Calu3 (cell line): ENCODE measurements around the gene KIF5A. TPM values are rescaled to one million over a fixed set of nuclear protein-coding genes. Genes with fewer than 3 reads are reported as not detected.

Experiments used
- BruUV-seq: library from RNA; stranded (reverse); fragments of 400-500 nt; replicated peaks from 2 replicates; lab custom pipeline; 2021; lab: Mats Ljungman, UMichigan
- CTCF ChIA-PET: fragments of 300-600 bp; sonication (Branson Sonifier 250); formaldehyde crosslinking; loops from one replicate; lab custom pipeline; 2022; ENCODE audit warnings: antibody characterized with exemption; lab: Charles Lee
- DNase-seq: peaks from one replicate; pipeline ENCODE4 v3.0.0; 2022
- H3K27ac Mint-ChIP-seq: one replicate; pipeline ENCODE4 v1.8.0; 2022; ENCODE audit warnings: mixed read lengths; ENCODE audit not compliant: unreplicated experiment
- H3K27me3 Mint-ChIP-seq: one replicate; pipeline ENCODE4 v1.8.0; 2022; ENCODE audit warnings: mixed read lengths; ENCODE audit not compliant: unreplicated experiment
- H3K36me3 Mint-ChIP-seq: one replicate; pipeline ENCODE4 v1.8.0; 2022; ENCODE audit warnings: mild to moderate bottlenecking, moderate library complexity, mixed read lengths; ENCODE audit not compliant: insufficient read depth, unreplicated experiment
- H3K4me1 Mint-ChIP-seq: one replicate; pipeline ENCODE4 v1.8.0; 2022; ENCODE audit warnings: mild to moderate bottlenecking, low read depth, mixed read lengths; ENCODE audit not compliant: unreplicated experiment
- H3K4me3 Mint-ChIP-seq: one replicate; pipeline ENCODE4 v1.8.0; 2022; ENCODE audit warnings: mild to moderate bottlenecking, low read depth, moderate library complexity, mixed read lengths; ENCODE audit not compliant: unreplicated experiment
- H3K9me3 Mint-ChIP-seq: one replicate; pipeline ENCODE4 v1.8.0; 2022; ENCODE audit warnings: low read depth, mixed read lengths; ENCODE audit not compliant: unreplicated experiment
- intact Hi-C: fragments of 100-400 bp; cut with micrococcal nuclease; formaldehyde crosslinking; loops from one replicate; pipeline ENCODE4 v1.10.0; 2022; ENCODE audit not compliant: unreplicated experiment
- total RNA-seq: library from RNA; stranded (reverse); gene quantifications from 2 replicates; pipeline ENCODE4 v1.2.3, GENCODE V29; 2022
- TF ChIP-seq, protein P1 (sequence below): fragments of 200-600 bp; IDR thresholded peaks from one replicate; pipeline ENCODE4 v1.8.0; 2022; ENCODE audit warnings: antibody characterized with exemption; ENCODE audit not compliant: unreplicated experiment

Gene KIF5A
- total RNA-seq, 1 experiment from 2014 or later = not detected

DNA sequence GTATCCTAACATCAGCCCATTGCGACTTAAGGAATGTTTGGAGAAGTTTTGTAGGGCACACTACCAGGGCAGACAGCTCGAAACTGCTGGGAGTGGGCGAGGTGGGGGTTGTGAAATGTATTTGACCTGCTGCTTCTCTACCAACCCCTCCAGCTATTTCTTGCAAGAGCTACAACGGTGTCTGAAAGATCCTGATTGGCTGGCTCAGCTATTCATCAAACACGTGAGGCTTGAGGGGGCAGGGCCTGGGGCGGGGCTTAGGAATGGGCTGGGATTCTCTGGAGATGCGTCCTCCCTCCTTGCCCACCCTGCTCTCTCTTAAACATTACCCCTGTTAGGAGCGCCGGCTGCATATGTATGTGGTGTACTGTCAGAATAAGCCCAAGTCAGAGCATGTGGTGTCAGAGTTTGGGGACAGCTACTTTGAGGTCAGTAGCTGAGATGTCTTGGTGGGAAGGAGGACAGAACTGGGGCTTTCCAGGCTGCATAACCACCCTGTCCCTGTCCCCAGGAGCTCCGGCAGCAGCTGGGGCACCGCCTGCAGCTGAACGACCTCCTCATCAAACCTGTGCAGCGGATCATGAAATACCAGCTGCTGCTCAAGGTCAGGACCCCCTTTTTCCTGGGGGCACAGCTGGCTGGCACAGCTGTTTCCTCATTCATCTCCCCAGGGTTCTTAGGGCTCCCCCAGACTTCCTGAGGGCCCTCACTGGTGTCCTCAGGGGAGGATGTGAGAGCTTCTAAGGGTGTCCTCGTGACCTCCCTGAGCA, 64.5 kb downstream of the KIF5A start:
- Mint-ChIP-seq H3K36me3 (no peaks in the 10 kb centered on the region), H3K27ac (no peak overlapping the region), H3K4me3 (no peak overlapping the region), H3K27me3 (peaks cover 91% of the 10 kb centered on the region), H3K9me3 (no peaks in the 10 kb centered on the region), H3K4me1 (no peaks in the 10 kb centered on the region)
- CTCF ChIA-PET = interaction anchor here (0.7 to 1.1 kb wide), 2 partner anchors 8 to 31 kb away, joined by 3 read pairs; no protein-coding TSS in a partner anchor
- TF ChIP-seq, protein P1, sequence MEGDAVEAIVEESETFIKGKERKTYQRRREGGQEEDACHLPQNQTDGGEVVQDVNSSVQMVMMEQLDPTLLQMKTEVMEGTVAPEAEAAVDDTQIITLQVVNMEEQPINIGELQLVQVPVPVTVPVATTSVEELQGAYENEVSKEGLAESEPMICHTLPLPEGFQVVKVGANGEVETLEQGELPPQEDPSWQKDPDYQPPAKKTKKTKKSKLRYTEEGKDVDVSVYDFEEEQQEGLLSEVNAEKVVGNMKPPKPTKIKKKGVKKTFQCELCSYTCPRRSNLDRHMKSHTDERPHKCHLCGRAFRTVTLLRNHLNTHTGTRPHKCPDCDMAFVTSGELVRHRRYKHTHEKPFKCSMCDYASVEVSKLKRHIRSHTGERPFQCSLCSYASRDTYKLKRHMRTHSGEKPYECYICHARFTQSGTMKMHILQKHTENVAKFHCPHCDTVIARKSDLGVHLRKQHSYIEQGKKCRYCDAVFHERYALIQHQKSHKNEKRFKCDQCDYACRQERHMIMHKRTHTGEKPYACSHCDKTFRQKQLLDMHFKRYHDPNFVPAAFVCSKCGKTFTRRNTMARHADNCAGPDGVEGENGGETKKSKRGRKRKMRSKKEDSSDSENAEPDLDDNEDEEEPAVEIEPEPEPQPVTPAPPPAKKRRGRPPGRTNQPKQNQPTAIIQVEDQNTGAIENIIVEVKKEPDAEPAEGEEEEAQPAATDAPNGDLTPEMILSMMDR = no peak
- no peak for DNase-seq
- intact Hi-C loops = no loop called here
- BruUV-seq = no TSS peak

DNA sequence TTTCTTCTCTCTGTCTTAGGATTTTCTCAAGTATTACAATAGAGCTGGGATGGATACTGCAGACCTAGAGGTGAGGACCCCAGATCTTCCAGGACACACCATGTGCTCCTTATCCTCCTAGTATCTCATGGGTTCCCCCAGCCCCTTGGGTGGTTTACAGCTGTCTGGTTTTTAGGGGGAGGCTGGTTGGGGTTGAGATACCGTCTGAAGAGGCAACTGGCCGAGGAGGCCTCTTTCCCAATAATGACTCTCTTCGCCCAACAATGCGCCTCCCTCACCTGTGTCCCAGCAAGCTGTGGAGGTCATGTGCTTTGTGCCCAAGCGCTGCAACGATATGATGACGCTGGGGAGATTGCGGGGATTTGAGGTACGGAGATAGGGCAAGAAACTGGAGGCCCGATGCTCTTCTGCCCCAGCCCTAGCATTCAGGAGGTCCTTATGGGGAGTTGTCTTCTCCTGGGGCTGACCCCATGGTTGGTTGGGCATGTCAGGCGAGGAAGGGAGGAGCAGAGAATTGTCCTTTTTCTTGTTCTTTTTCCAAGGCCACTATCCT, 65.2 kb downstream of the KIF5A start:
- no peak for DNase-seq
- H3K4me1 Mint-ChIP-seq = no peaks in the 10 kb centered on the region
- H3K36me3 Mint-ChIP-seq = no peaks in the 10 kb centered on the region
- intact Hi-C loops = no loop called here
- H3K27ac Mint-ChIP-seq = no peak overlapping the region
- H3K27me3 Mint-ChIP-seq = peaks cover 93% of the 10 kb centered on the region
- no TSS peak for BruUV-seq
- no peaks in the 10 kb centered on the region for H3K9me3 Mint-ChIP-seq
- CTCF ChIA-PET = no interaction called here
- TF ChIP-seq, protein P1 = no peak
- H3K4me3 Mint-ChIP-seq = no peak overlapping the region

DNA sequence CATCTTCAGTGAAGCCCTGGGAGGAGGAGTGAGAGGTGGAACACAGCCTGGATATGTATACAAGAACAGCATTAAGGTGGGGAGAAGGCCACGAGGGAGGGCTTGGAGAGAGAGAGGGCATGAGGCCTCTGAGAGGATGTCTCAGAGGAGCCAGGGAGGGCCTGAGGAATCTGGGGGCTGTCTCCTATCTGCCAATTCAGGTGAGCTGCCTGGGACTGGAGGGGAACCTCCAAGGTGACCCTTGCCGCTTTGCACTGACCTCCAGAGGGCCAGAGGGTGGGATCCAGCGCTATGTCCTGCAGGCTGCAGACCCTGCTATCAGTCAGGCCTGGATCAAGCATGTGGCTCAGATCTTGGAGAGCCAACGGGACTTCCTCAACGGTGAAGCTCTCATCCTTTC, 65.8 kb downstream of the KIF5A start:
- Mint-ChIP-seq H3K27ac (no peak overlapping the region), H3K4me1 (peaks cover 3% of the 10 kb centered on the region), H3K9me3 (no peaks in the 10 kb centered on the region), H3K27me3 (peaks cover 93% of the 10 kb centered on the region), H3K4me3 (no peak overlapping the region), H3K36me3 (no peaks in the 10 kb centered on the region)
- DNase-seq = no peak
- intact Hi-C loops = no loop called here
- TF ChIP-seq, protein P1 = no peak
- no TSS peak for BruUV-seq
- CTCF ChIA-PET = no interaction called here

DNA sequence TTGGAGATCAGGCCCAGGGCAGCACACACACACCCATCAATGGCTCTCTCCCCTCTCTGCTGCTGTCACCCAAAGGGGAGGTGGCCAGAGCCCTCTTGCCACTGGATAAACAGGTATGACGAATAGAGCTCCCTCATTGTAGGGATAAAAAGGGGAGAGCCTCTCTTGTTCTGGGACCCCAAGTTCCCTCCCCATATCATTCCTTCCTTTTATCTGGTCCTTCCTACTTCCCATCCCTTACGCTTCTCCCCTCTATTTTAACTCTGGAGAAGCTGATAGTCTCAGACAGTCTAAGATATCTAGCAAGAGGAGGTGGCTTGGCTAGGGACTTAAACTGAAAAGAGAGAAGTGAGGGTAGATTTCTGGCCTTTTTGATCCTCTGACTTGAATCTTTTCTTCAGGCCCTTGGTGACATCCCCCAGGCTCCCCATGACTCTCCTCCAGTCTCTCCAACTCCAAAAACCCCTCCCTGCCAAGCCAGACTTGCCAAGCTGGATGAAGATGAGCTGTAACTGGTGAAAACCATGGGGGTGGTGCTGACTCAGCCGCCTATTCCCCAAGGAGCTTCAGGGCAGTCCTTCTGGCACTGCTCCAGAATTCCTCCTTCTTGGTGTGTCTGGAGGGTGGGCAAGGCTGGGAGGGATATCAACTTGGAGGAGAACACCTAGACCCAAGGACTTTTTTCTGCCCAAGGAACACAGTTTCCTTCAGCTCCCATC, 66.7 kb downstream of the KIF5A start:
- DNase-seq = no peak
- TF ChIP-seq, protein P1 = no peak
- BruUV-seq = no TSS peak
- Mint-ChIP-seq H3K27me3 (peaks cover 98% of the 10 kb centered on the region), H3K4me3 (no peak overlapping the region), H3K27ac (no peak overlapping the region), H3K36me3 (no peaks in the 10 kb centered on the region), H3K4me1 (peaks cover 6% of the 10 kb centered on the region), H3K9me3 (no peaks in the 10 kb centered on the region)
- intact Hi-C loops = no loop called here
- CTCF ChIA-PET = no interaction called here
